Aorta (tissue), 5 donors: ENCODE measurements around the gene ZNF521. TPM values are rescaled to one million over a fixed set of nuclear protein-coding genes. Genes with fewer than 3 reads are reported as not detected.

Experiments used
- ATAC-seq: fragments of 200-7000 bp; cut with Tn5 transposase; one replicate; pipeline ENCODE4 v1.9.1; 2022; ENCODE audit warnings: moderate library complexity; ENCODE audit not compliant: low FRiP score
- DNase-seq, 2 donors: peaks; one replicate each; pipeline ENCODE4 v3.0.0-alpha.2; 2020
- H3K27ac ChIP-seq, 2 donors: one replicate each; pipeline ENCODE4 v1.5.1; 2013; ENCODE audit warnings: low read length in 2 of 2, mild to moderate bottlenecking in 2 of 2, moderate library complexity in 2 of 2, control low read depth in 1 of 2, inconsistent platforms in 1 of 2, low read depth in 1 of 2
- H3K27me3 ChIP-seq, 2 donors: one replicate each; pipeline ENCODE4 v1.6.1; 2013; ENCODE audit warnings: control low read depth in 1 of 2, low read length in 1 of 2, mild to moderate bottlenecking in 1 of 2, moderate library complexity in 1 of 2; ENCODE audit not compliant: insufficient read depth in 2 of 2, control insufficient read depth in 1 of 2
- H3K36me3 ChIP-seq, 2 donors: one replicate each; pipeline ENCODE4 v1.6.1; 2013; ENCODE audit warnings: control low read depth in 1 of 2, low read length in 1 of 2, mild to moderate bottlenecking in 1 of 2; ENCODE audit not compliant: insufficient read depth in 2 of 2, control insufficient read depth in 1 of 2
- H3K4me1 ChIP-seq, 2 donors: one replicate each; pipeline ENCODE4 v1.6.1; 2013; ENCODE audit warnings: low read length in 2 of 2, control low read depth in 1 of 2, mild to moderate bottlenecking in 1 of 2, moderate library complexity in 1 of 2; ENCODE audit not compliant: insufficient read depth in 2 of 2, control insufficient read depth in 1 of 2
- H3K4me3 ChIP-seq, 2 donors: one replicate each; pipeline ENCODE4 v1.5.1; 2013; ENCODE audit warnings: low read length in 2 of 2, control low read depth in 1 of 2, mild to moderate bottlenecking in 1 of 2
- H3K9me3 ChIP-seq: one replicate; pipeline ENCODE4 v1.6.1; 2013; ENCODE audit warnings: mild to moderate bottlenecking, low read length; ENCODE audit not compliant: control insufficient read depth
- WGBS, 2 donors: extraction: QIAGEN DNeasy Blood & Tissue Kit; methylation state at CpG; one replicate each; pipeline ENCODE4 v1.1.7; 2013; 5-methylcytosine and 5-hydroxymethylcytosine counted together
- intact Hi-C, 2 donors: fragments of 100-400 bp; cut with DNase I; formaldehyde crosslinking; loops; one replicate each; pipeline versions ENCODE4 v1.14.2 to v1.15.0; 2022
- polyA plus RNA-seq, 2 donors: library from polyadenylated mRNA; stranded (reverse); fragments of 200-250 nt; gene quantifications; one replicate each; pipeline ENCODE4 v1.2.3, GENCODE V29; 2013
- total RNA-seq, 2 donors: library from RNA; stranded (reverse); fragmentation: NEBNext Ultra II Directional; extraction: Animal tissue kit (Norgen Biotek cat#: 25700); gene quantifications; one replicate each; pipeline ENCODE4 v1.2.1, GENCODE V29; 2021
- donor health status: healthy with polysubstance abuse.
- donor health status: Bipolar disorder and iron deficiency.
- donor health status: DM: no; HTN: no; CAD: no.
- donor health status: DM: no; HTN: no; CAD: no.
- donor health status: DM: yes; HTN: yes; CAD: no.

ZNF521 gene
- total and polyA plus RNA-seq, 4 donors: 0.84 to 88.7 (median 14.6) TPM

- 2 to 4% methylated on average over 5 of the region's 5 CpGs for WGBS, 2 donors
- DNase-seq: no peak
- Histone ChIP-seq H3K4me1 (no peaks in the 10 kb centered on the region), H3K27me3 (no peaks in the 10 kb centered on the region), H3K4me3 (no peak overlapping the region), H3K9me3 (no peaks in the 10 kb centered on the region), H3K27ac (no peak overlapping the region), H3K36me3 (no peaks in the 10 kb centered on the region)
- intact Hi-C loops: no loop called here
- no peak for ATAC-seq
Observed at GRCh38 chr18:25067275-25068025, 284.5 kb downstream of the ZNF521 start.

GRCh38 chr18:25066516-25066915 is 285.4 kb downstream of the ZNF521 start:
- no peaks in the 10 kb centered on the region for H3K36me3 ChIP-seq
- H3K27me3 ChIP-seq: no peaks in the 10 kb centered on the region
- no peaks in the 10 kb centered on the region for H3K4me1 ChIP-seq
- H3K9me3 ChIP-seq: no peaks in the 10 kb centered on the region
- H3K4me3 ChIP-seq: no peak overlapping the region
- ATAC-seq (no peak), DNase-seq (no peak)
- 63% methylated on average over 3 of the region's 3 CpGs for WGBS, 2 donors
- H3K27ac ChIP-seq: no peak overlapping the region
- intact Hi-C loops: no loop called here

- Histone ChIP-seq H3K36me3 (no peaks in the 10 kb centered on the region), H3K4me1 (no peaks in the 10 kb centered on the region), H3K4me3 (no peak overlapping the region), H3K27ac (no peak overlapping the region), H3K9me3 (no peaks in the 10 kb centered on the region), H3K27me3 (no peaks in the 10 kb centered on the region)
- intact Hi-C loops: no loop called here
- ATAC-seq: no peak
- WGBS, 2 donors: 99 to 100% methylated on average over 1 of the region's 1 CpG
- DNase-seq: no peak
Observed at GRCh38 chr18:25062720-25063119, 289.2 kb downstream of the ZNF521 start.

- 88 to 96% methylated on average over 2 of the region's 2 CpGs for WGBS, 2 donors
- Histone ChIP-seq H3K4me1 (no peaks in the 10 kb centered on the region), H3K9me3 (no peaks in the 10 kb centered on the region), H3K27me3 (no peaks in the 10 kb centered on the region), H3K36me3 (no peaks in the 10 kb centered on the region), H3K27ac (no peak overlapping the region), H3K4me3 (no peak overlapping the region)
- DNase-seq: no peak
- ATAC-seq: no peak
- intact Hi-C loops: no loop called here
Observed at GRCh38 chr18:25061395-25061794, 290.6 kb downstream of the ZNF521 start.

GRCh38 chr18:25058521-25058920 is 293.4 kb downstream of the ZNF521 start:
- ATAC-seq (no peak), DNase-seq (no peak)
- intact Hi-C loops: no loop called here
- H3K27me3 ChIP-seq: peaks cover 0 to 2% of the 10 kb centered on the region in 2 donors
- H3K27ac ChIP-seq: no peak overlapping the region
- no peaks in the 10 kb centered on the region for H3K4me1 ChIP-seq
- H3K36me3 ChIP-seq: no peaks in the 10 kb centered on the region
- H3K4me3 ChIP-seq: no peak overlapping the region
- WGBS, 2 donors: 87 to 92% methylated on average over 5 of the region's 5 CpGs
- no peaks in the 10 kb centered on the region for H3K9me3 ChIP-seq

GRCh38 chr18:25057491-25058050 is 294.4 kb downstream of the ZNF521 start:
- WGBS, 2 donors: 48% methylated on average over 7 of the region's 7 CpGs
- Histone ChIP-seq H3K27ac (no peak overlapping the region), H3K27me3 (peaks cover 0 to 2% of the 10 kb centered on the region in 2 donors), H3K4me3 (no peak overlapping the region), H3K4me1 (no peaks in the 10 kb centered on the region), H3K36me3 (no peaks in the 10 kb centered on the region), H3K9me3 (no peaks in the 10 kb centered on the region)
- no peak for ATAC-seq
- intact Hi-C loops: no loop called here
- no peak for DNase-seq

GRCh38 chr18:25056429-25056828 is 295.5 kb downstream of the ZNF521 start:
- no peak overlapping the region for H3K27ac ChIP-seq
- H3K36me3 ChIP-seq: no peaks in the 10 kb centered on the region
- H3K4me3 ChIP-seq: no peak overlapping the region
- H3K27me3 ChIP-seq: peaks cover 0 to 2% of the 10 kb centered on the region in 2 donors
- DNase-seq (no peak), ATAC-seq (no peak)
- no peaks in the 10 kb centered on the region for H3K9me3 ChIP-seq
- no peaks in the 10 kb centered on the region for H3K4me1 ChIP-seq
- intact Hi-C loops: no loop called here
- 72 to 86% methylated on average over 8 of the region's 8 CpGs for WGBS, 2 donors

GRCh38 chr18:25055076-25055475 is 296.9 kb downstream of the ZNF521 start:
- no peaks in the 10 kb centered on the region for H3K36me3 ChIP-seq
- no peaks in the 10 kb centered on the region for H3K9me3 ChIP-seq
- H3K4me3 ChIP-seq: no peak overlapping the region
- WGBS, 2 donors: 90 to 93% methylated on average over 4 of the region's 4 CpGs
- no peak for DNase-seq
- ATAC-seq: no peak
- no peak overlapping the region for H3K27ac ChIP-seq
- intact Hi-C loops: no loop called here
- peaks cover 0 to 2% of the 10 kb centered on the region in 2 donors for H3K27me3 ChIP-seq
- H3K4me1 ChIP-seq: no peaks in the 10 kb centered on the region

- ATAC-seq: no peak
- Histone ChIP-seq H3K4me3 (no peak overlapping the region), H3K4me1 (no peaks in the 10 kb centered on the region), H3K36me3 (no peaks in the 10 kb centered on the region), H3K27ac (no peak overlapping the region), H3K27me3 (peaks cover 0 to 2% of the 10 kb centered on the region in 2 donors), H3K9me3 (no peaks in the 10 kb centered on the region)
- DNase-seq: no peak
- WGBS, 2 donors: 82 to 86% methylated on average over 6 of the region's 6 CpGs
- intact Hi-C loops: no loop called here
Observed at GRCh38 chr18:25053466-25053865, 298.5 kb downstream of the ZNF521 start.
